Stimulated activated CD4-positive, alpha-beta T cell treated with anti-CD3 and anti-CD28 coated beads, TNF-alpha, amount 100 ng/mL, for 1 hour (primary cell): ENCODE results near the gene TIMP3.
"Not testable (repeated sequence)": the region's sequence is repeated elsewhere in the genome, so short reads cannot be mapped to it uniquely, and the experiment has no call there.

Experiments
- DNase-seq, 3 donors: peaks; one replicate each; pipeline ENCODE4 v3.0.0-alpha.2; 2020; ENCODE audit warnings: low read depth in 3 of 3, low spot score in 1 of 3

TIMP3 gene

DNA sequence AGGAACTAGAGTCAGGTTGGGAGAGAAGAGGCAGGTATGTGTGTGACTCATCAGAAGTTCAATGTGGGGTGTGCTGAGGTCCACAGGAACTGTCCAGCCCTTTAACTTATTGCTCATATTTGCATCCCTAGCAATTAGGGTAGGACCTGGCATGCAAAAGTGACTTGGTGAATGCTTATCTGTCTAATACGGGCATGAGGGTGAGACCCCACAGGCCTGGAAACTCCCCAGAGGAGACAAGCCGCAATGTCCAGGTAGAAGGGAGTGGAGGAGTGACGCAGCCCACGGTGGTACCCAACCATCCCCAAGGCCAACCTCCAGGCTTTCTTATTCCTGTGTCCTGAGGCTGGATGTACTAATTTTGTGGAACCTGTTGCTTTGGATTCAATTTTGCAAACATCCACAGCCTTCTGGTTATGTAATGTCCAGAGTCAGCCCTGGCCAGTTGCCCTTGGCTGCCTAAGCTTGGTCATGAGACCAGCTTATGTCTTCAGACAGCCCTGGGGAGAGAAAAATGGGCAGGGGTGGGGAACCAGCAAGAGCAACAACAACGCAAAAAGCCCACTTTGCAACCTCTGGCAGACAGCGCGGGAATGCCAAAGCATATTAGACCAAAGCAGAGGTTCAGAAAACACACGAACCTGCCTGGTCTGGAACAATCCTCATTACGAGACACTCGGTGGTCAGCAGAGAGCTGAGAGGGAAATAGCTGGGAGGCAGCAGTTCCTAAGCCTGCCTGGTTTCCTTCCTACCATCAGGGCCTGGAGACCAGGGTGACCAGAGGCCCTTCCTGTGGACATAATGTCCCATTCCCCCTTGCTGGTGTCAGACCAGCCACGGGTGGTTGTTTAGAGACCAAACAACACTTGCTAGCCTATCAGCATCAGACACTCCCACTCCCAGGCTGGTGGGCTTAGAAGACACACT is 49.3 kb downstream of the TIMP3 start:
- DNase-seq = no peak

DNA sequence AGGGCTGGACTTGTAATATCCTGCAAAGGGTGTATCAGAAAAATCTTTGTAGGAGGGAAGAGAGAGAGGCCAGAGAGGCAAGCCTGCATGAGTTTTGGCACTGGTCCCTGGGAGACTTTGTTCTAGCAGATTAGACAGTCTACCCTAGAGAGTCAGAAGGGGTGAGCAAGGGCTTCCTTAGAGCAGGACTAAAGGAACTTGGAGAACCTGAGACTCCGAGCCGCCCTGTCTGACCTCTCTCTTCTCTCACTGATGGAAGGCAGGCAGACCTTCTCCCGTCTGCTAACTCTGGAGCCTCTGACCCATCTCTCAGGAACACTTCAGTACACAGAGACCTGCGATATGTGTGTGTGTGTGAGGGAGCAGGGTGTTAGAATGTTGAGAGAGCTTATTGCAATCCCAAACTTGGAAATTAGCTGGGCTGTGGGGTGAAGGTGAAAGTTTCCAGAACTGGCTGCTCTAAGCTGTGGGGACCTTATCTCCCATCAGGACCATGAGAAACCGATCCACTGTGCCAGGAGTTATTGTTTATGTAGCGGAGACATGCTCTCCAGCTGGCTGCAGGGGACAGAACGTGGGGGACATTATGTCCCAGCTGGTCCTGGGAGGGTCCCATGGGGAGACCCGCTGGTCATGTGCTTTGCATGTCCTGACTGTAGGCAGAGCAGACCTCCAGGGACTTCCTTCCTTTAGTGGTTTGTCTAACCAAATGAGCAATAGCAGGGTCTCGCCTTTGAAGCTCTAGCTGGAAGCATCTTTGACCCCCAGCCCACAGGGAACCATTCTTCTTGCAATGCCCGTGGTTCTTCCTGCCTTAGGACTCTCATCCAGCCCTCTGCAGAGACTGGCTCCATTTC is 51.1 kb downstream of the TIMP3 start:
- no peak for DNase-seq

DNA sequence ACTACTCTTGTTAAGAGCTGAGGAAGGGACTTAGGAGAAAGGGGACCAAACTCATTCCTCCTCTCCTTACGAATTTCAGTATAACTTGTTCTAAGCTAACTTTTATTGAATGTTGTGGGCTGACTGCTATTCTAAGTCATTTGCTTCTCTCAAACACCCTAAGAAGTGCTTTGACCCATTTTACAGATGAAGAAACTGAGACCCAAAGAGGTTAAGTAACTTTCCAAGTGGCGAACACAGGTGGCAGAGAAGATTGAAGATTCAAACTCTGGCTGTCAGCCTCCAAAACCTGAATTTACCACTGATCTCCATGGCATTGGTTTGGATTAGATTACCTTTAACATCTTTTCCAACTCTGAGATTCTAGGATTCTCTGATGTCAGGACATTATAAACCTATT is 52.2 kb downstream of the TIMP3 start:
- DNase-seq = no peak

DNA sequence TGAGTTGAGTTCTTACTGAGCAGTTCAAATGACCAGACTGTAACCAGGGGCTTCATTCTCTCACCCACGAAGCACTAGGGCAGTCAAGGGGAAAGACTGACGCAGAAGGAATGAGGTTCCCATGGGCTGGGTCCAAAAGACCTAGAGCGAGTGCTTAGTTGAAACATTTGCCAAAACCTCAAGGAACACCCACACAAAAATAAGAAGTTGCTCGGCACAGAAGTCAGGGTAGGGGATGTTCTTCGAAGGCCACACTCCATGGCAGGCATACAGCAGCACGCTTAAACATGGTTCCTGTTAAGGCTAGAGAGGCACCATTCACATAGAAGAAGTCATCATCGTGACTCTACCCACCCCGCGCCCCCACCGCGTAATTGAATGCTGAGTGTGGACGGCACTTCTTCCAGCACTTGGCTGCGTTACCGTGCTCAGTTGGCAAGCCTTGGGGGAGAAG is 52.9 kb downstream of the TIMP3 start:
- DNase-seq = no peak

DNA sequence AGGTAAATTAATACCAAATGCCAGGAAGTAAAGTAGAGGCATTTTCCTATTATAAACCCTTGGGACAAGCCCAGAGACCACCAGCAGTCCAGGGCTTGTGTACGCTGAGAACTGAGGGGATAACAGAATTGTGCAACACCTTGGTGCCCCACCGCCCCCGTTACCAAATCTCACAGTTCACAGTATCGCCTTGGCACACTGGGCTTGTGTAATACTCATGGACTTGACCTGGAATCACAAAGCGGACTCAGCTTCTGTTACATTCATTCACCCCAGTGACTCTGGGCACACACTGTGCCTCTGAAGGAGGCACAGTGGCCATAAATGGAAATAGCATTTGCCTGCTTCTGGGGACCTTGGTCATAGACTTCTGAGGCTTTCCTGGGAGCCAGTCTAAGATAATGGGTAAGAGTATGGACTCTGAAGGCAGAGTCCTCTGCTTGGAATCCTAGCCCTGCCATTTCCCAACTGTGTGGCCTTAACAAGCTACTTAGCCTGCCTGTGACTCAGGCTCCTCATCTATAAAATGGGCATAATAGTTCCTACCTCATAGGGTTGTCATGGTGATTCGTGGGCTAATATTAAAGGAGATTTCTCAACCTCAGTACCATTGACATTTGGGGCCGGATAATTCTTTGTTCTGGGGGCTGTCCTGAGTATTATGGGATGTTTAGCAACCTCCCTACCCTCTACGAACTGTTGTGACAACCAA is 53.7 kb downstream of the TIMP3 start:
- no peak for DNase-seq

GRCh38 chr22:32858121-32858703 is 56.7 kb downstream of the TIMP3 start:
- DNase-seq = no peak

DNA sequence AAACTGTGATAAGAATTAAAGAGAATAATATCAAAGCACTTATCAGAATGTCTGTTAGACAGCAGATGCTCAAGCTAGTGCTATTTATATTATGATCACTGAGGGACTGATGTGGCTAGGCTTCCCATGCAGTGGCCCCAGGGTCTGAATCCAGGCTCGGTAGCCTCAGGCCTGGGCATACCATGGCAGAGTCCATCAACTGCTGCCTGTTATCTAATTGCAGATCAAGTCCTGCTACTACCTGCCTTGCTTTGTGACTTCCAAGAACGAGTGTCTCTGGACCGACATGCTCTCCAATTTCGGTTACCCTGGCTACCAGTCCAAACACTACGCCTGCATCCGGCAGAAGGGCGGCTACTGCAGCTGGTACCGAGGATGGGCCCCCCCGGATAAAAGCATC is 57.5 kb downstream of the TIMP3 start:
- no peak for DNase-seq

GRCh38 chr22:32859743-32860142 is 58.2 kb downstream of the TIMP3 start:
- DNase-seq = no peak

- no peak for DNase-seq
Measured at GRCh38 chr22:32861330-32861729, 59.8 kb downstream of the TIMP3 start.

GRCh38 chr22:32862083-32862482 is 60.6 kb downstream of the TIMP3 start:
- no peak for DNase-seq

GRCh38 chr22:32862936-32863661 is 61.6 kb downstream of the TIMP3 start:
- no peak for DNase-seq

GRCh38 chr22:32864041-32864440 is 62.5 kb downstream of the TIMP3 start:
- DNase-seq = no peak

- DNase-seq = no peak
Measured at GRCh38 chr22:32864596-32864995, 63.1 kb downstream of the TIMP3 start.

GRCh38 chr22:32866953-32867352 is 65.4 kb downstream of the TIMP3 start:
- no peak for DNase-seq

DNA sequence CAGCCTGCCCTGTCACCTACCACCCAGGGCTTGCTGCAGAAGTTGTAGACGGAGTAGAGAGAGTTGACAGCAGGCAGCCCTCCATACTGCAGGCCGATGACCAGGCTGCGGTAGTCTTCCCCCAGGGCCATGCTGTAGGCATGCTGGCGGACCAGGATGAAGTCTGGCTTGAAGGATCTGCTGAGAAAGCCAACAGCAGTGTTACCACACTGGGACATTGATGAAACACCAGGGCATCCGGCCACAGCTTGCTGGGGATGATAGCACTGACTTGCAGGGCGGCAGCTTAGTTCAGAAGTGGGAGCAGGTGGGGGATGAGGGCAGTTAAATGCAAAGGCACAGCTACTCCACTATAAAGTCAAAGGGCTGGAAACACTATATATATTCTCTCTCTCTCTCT is 67.4 kb downstream of the TIMP3 start:
- no peak for DNase-seq

DNA sequence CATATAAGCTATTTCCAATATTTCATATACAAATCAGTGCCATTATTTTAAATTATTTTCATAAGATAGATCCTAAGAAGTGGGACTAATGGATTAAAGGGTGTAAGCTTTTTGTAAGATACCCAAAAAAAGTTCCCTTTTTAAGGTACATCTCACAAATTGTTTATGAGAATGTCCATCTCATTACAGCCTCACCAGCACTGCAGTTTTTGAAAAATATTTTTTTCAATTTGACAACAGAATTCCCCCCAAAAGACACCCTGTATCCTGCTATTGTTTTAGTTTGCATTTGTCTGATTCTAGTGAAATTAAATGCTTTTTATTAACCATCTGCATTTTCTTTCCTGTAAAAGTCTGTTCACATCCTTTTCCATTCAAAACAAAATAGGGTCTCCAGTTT is 69.0 kb downstream of the TIMP3 start:
- DNase-seq = no peak

DNA sequence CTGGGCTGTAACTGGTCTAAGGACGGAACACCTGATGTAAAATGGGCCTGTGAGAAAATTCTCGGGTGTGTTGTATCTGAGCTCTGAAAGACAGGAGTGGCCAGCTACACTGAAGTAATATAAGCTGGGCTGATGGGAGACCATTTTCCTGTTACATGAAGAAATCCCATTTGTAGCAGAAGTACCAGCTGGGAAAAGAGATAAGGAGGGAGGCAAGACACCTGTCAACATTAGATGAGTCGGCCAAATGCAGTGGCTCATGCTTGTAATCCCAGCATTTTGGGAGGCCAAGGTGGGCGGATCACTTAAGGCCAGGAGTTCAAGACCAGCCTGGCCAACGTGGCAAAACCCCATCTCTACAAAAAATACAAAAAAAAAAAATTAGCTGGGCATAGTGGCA is 72.1 kb downstream of the TIMP3 start:
- not testable (repeated sequence) for DNase-seq

- DNase-seq = no peak
Measured at GRCh38 chr22:32874385-32874784, 72.9 kb downstream of the TIMP3 start.

GRCh38 chr22:32874976-32875375 is 73.5 kb downstream of the TIMP3 start:
- no peak for DNase-seq

DNA sequence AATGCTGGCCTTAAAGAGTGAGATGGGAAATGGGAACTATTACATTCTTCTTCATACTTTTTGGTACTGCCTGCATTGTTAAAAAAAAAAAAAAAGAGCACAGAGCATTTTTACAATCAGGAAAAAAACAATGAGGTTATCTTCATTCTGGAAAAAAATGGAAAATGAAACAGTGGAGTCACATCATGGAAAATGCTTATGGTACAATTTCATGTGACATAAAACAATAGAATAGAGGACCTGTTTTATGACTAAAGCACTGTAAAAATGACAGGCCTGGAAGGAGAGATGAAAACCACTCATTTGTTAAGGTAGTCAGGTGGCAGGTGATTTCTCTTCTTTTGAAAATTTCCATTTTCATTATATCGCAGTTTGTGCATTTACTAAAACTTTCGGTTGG is 75.0 kb downstream of the TIMP3 start:
- no peak for DNase-seq
